K562 (cell line): Measurements from ENCODE around the gene ERVFRD-1. TPM values are rescaled to one million over a fixed set of nuclear protein-coding genes. Genes with fewer than 3 reads are reported as not detected.

ENCODE experiments used
- ATAC-seq: fragments of 200-7000 bp; cut with Tn5 transposase; 3 replicates; pipeline ENCODE4 v1.9.1; 2020; ENCODE audit warnings: moderate library complexity
- BruUV-seq: library from RNA; stranded (reverse); fragments of 400-500 nt; replicated peaks from 2 replicates; lab custom pipeline; 2021; lab: Mats Ljungman, UMichigan
- CTCF ChIA-PET: fragments of 300-600 bp; formaldehyde crosslinking; extraction: SDS; loops from one replicate; lab custom pipeline; 2021; ENCODE audit warnings: low intra/inter-chr PET ratio; lab: Yijun Ruan, JAX
- POLR2A ChIA-PET: fragments of 300-600, 350-650 bp; sonication (Branson Sonifier 250); formaldehyde crosslinking; extraction: SDS; loops from one replicate; lab custom pipeline; 2021; ENCODE audit warnings: antibody characterized with exemption, inconsistent platforms; lab: Yijun Ruan, JAX
- DNase-seq, 4 experiments: peaks; one replicate each; pipeline versions ENCODE4 v3.0.0 to v3.0.0-alpha.2; 2011 to 2018; ENCODE audit warnings: low spot score in 3 of 4, mixed read lengths in 3 of 4; ENCODE audit errors: extremely low read depth in 1 of 4
- FAIRE-seq: peaks from 2 replicates; lab custom pipeline; 2011; peaks lifted over from hg19 to GRCh38; lab: Jason Lieb, UNC
- H2AFZ ChIP-seq: 2 replicates; pipeline ENCODE4 v1.6.0; 2011; ENCODE audit warnings: low read depth, low read length, control low read depth, inconsistent platforms
- H3K27ac ChIP-seq: fragments of 200-600 bp; 3 replicates; pipeline ENCODE4 v1.8.0; 2011; ENCODE audit warnings: low read depth, mild to moderate bottlenecking, control low read depth, inconsistent platforms, low read length, moderate library complexity, mixed read lengths; ENCODE audit errors: extremely low read depth
- H3K27me3 ChIP-seq, 2 experiments: fragments of 300-600 bp in 1 of 2; 2 replicates in 1 of 2; 3 replicates in 1 of 2; pipeline versions ENCODE4 v1.6.0 to v1.8.0; 2011; ENCODE audit warnings: inconsistent platforms in 2 of 2, low read length in 2 of 2, mild to moderate bottlenecking in 1 of 2, mixed read lengths in 1 of 2, moderate library complexity in 1 of 2; ENCODE audit not compliant: control insufficient read depth in 2 of 2, insufficient read depth in 2 of 2
- H3K36me3 ChIP-seq: fragments of 300-600 bp; 3 replicates; pipeline ENCODE4 v1.8.0; 2011; ENCODE audit warnings: mild to moderate bottlenecking, low read length, inconsistent platforms; ENCODE audit not compliant: control insufficient read depth, insufficient read depth
- H3K4me1 ChIP-seq, 2 experiments: fragments of 200-600 bp in 1 of 2; replicated peaks in 1 of 2; 2 replicates in 1 of 2; 3 replicates in 1 of 2; pipeline versions ENCODE4 v1.5.1 to v1.8.0; 2011; ENCODE audit warnings: inconsistent platforms in 2 of 2, low read length in 2 of 2, mild to moderate bottlenecking in 1 of 2, mixed read lengths in 1 of 2, moderate library complexity in 1 of 2; ENCODE audit not compliant: control insufficient read depth in 2 of 2, insufficient read depth in 2 of 2
- H3K4me2 ChIP-seq: 2 replicates; pipeline ENCODE4 v1.6.1; 2011; ENCODE audit warnings: low read length, control low read depth, inconsistent platforms, mixed read lengths; ENCODE audit not compliant: insufficient read depth
- H3K4me3 ChIP-seq: fragments of 200-600 bp; sonication (generic), shearing (Covaris generic); 2 replicates; pipeline ENCODE4 v1.5.1; 2016; ENCODE audit warnings: control low read depth, inconsistent platforms
- H3K79me2 ChIP-seq: fragments of 200-600 bp; 3 replicates; pipeline ENCODE4 v1.8.0; 2011; ENCODE audit warnings: low read length, inconsistent platforms; ENCODE audit not compliant: control insufficient read depth, insufficient read depth
- H3K9ac ChIP-seq, 2 experiments: 2 replicates each; pipeline versions ENCODE4 v1.6.0 to v1.6.1; 2011; ENCODE audit warnings: low read depth in 2 of 2, low read length in 2 of 2, control low read depth in 1 of 2, inconsistent platforms in 1 of 2, mild to moderate bottlenecking in 1 of 2, mixed read lengths in 1 of 2; ENCODE audit not compliant: insufficient read depth in 1 of 2
- H3K9me1 ChIP-seq: one replicate; pipeline ENCODE4 v1.6.0; 2011; ENCODE audit warnings: inconsistent platforms, mild to moderate bottlenecking, low read length, moderate library complexity; ENCODE audit not compliant: control insufficient read depth, insufficient read depth
- H3K9me3 ChIP-seq: replicated peaks from 2 replicates; pipeline ENCODE4 v1.5.1; 2011; ENCODE audit warnings: low read depth, low read length, inconsistent platforms; ENCODE audit not compliant: control insufficient read depth, insufficient read depth
- H4K20me1 ChIP-seq: replicated peaks from 2 replicates; pipeline ENCODE4 v1.6.1; 2011; ENCODE audit warnings: low read length, inconsistent platforms, mixed read lengths; ENCODE audit not compliant: control insufficient read depth, insufficient read depth
- BMI1 ChIP-seq: fragments of 150-350 bp; IDR thresholded peaks from 2 replicates; pipeline ENCODE4 v1.6.1; 2014; ENCODE audit warnings: low read length
- BRD9 ChIP-seq: fragments of 450-650 bp; IDR thresholded peaks from 2 replicates; pipeline ENCODE4 v1.6.1; 2018; ENCODE audit warnings: low read depth; ENCODE audit not compliant: partially characterized antibody
- KDM1A ChIP-seq, 2 experiments: fragments of 450-650 bp; IDR thresholded peaks; 2 replicates each; pipeline ENCODE4 v1.6.1; 2016; ENCODE audit warnings: mild to moderate bottlenecking in 2 of 2
- PRPF4 ChIP-seq: fragments of 200-400 bp; formaldehyde crosslinking; IDR thresholded peaks from one replicate; pipeline ENCODE4 v1.6.1; 2017; ENCODE audit warnings: low read length, low read depth, mild to moderate bottlenecking; ENCODE audit not compliant: insufficient read depth, poor library complexity, severe bottlenecking
- SFPQ ChIP-seq: fragments of 200-400 bp; formaldehyde crosslinking; IDR thresholded peaks from 2 replicates; pipeline ENCODE4 v1.6.1; 2017; ENCODE audit warnings: mild to moderate bottlenecking, low read depth, low read length, moderate library complexity
- TSC22D4 ChIP-seq: fragments of 450-650 bp; IDR thresholded peaks from 2 replicates; pipeline ENCODE4 v1.6.1; 2016; ENCODE audit warnings: missing genetic modification characterization, missing biosample characterization, control low read depth
- ZNF165 ChIP-seq: fragments of 250-450 bp; sonication (Bioruptor Pico); IDR thresholded peaks from 2 replicates; pipeline ENCODE4 v1.4.0; 2020; ENCODE audit warnings: borderline replicate concordance
- ZNF695 ChIP-seq: fragments of 450-650 bp; formaldehyde crosslinking; IDR thresholded peaks from 2 replicates; pipeline ENCODE4 v1.4.0; 2020; ENCODE audit warnings: mild to moderate bottlenecking, moderate library complexity
- ZNF740 ChIP-seq, 3 experiments: fragments of 200-800 bp in 1 of 3; sonication (Bioruptor generic) in 1 of 3; sonication (generic) in 1 of 3; formaldehyde crosslinking in 1 of 3; IDR thresholded peaks; 2 replicates each; pipeline versions ENCODE4 v1.6.1 to v1.8.0; 2016 to 2022; ENCODE audit warnings: mild to moderate bottlenecking in 2 of 3, missing compliant biosample characterization in 2 of 3, missing genetic modification characterization in 2 of 3, missing genetic modification reagents in 1 of 3
- WGBS: fragments of 100-300 bp; shearing (Covaris generic); methylation state at CpG from one replicate; pipeline ENCODE4 v1.1.6; 2016; ENCODE audit warnings: low coverage, mixed read lengths; ENCODE audit not compliant: insufficient coverage; ENCODE audit errors: missing lambda C conversion rate; 5-methylcytosine and 5-hydroxymethylcytosine counted together
- in situ Hi-C: fragments of 300-500 bp; cut with MboI; formaldehyde crosslinking; loops from 4 replicates; pipeline ENCODE4 v1.15.0; 2018; ENCODE audit warnings: inconsistent platforms, mixed read lengths
- intact Hi-C: fragments of 100-400 bp; cut with micrococcal nuclease; formaldehyde crosslinking; loops from 2 replicates; pipeline ENCODE4 v1.14.2; 2022
- polyA plus RNA-seq, 8 experiments: library from polyadenylated mRNA; depleted of rRNA in 4 of 8; stranded (reverse) in 5 of 8; unstranded in 3 of 8; fragments of >200 nt; fragmentation: Nextera tagmentation in 2 of 8; fragmentation: Illumina TruSeq in 1 of 8; extraction: Ambion mirVana in 2 of 8; extraction: Trizol in 1 of 8; gene quantifications; 2 replicates each; pipeline versions ENCODE4 v1.2.1 to v1.2.3, GENCODE V29; 2011 to 2014; ENCODE audit warnings: inconsistent platforms in 1 of 8, missing spikeins in 1 of 8
- total RNA-seq, 7 experiments: library from RNA; depleted of rRNA in 6 of 7; stranded (reverse); fragments of >200 nt in 6 of 7; fragmentation: Illumina TruSeq in 2 of 7; extraction: Trizol in 2 of 7; gene quantifications; 2 replicates each; pipeline versions ENCODE4 v1.2.1 to v1.2.3, GENCODE V29; 2011 to 2021; ENCODE audit warnings: low replicate concordance in 1 of 7

The ERVFRD-1 gene
- total and polyA plus RNA-seq, 9 of the 15 experiments (the other 6 are each of a cell fraction or from before 2014, with no cell fraction given), result 0.05 to 0.14 (median 0.09) TPM; not detected in 2

GRCh38 chr6:11065436-11066202 lies 45.9 kb downstream of the ERVFRD-1 start:
- Histone ChIP-seq H3K27me3 (peaks cover 0 to 2% of the 10 kb centered on the region in 2 experiments; a peak in 1 of 5 replicates), H3K4me3 (no peak overlapping the region), H2AFZ (no peak overlapping the region), H3K9me1 (no peaks in the 10 kb centered on the region), H3K4me1 (peaks cover 4 to 6% of the 10 kb centered on the region in 2 experiments; a peak in 3 of 5 replicates), H3K9ac (no peak overlapping the region), H3K36me3 (no peaks in the 10 kb centered on the region), H4K20me1 (no peaks in the 10 kb centered on the region), H3K4me2 (no peak overlapping the region), H3K79me2 (no peaks in the 10 kb centered on the region), H3K9me3 (no peaks in the 10 kb centered on the region), H3K27ac (no peak overlapping the region)
- intact Hi-C loops (loop anchor here (10.0 kb wide), 1 partner anchor 509 kb away; no protein-coding TSS in a partner anchor), in situ Hi-C loops (loop anchor here (5.0 kb wide), 2 partner anchors 108 to 588 kb away; no protein-coding TSS in a partner anchor)
- ChIA-PET POLR2A (interaction anchor here (0.9 to 2.4 kb wide), 3 partner anchors 9 to 17 kb away, joined by 3 to 6 read pairs (median 4); no protein-coding TSS in a partner anchor), CTCF (no interaction called here)
- ATAC-seq, result peak; percentile 37; the same call in 2 of the 3 replicates
- WGBS, result 19% methylated on average over 6 of the region's 6 CpGs
- peak; percentile 55 for FAIRE-seq
- DNase-seq, result peak in 1 of 4 experiments; percentile 16
- no TSS peak for BruUV-seq
- no peak for TF ChIP-seq TSC22D4 (tag)
- TF ChIP-seq ZNF695 (CRISPR knock-in tag), result no peak
- no peak for TF ChIP-seq PRPF4
- no peak for TF ChIP-seq ZNF740 (CRISPR knock-in tag; IDR thresholded peaks at IDR 0.05)
- no peak for TF ChIP-seq ZNF740 (tag; IDR thresholded peaks at IDR 0.05)
- TF ChIP-seq BMI1, result no peak
- TF ChIP-seq KDM1A (IDR thresholded peaks at IDR 0.05), result no peak
- no peak for TF ChIP-seq BRD9
- TF ChIP-seq SFPQ, result no peak
- TF ChIP-seq ZNF165 (CRISPR knock-in tag), result no peak
